Glutamatergic neuron (in vitro differentiated cells): Measurements from ENCODE around the gene HAPLN1. TPM values are rescaled to one million over a fixed set of nuclear protein-coding genes. Genes with fewer than 3 reads are reported as not detected.
A peak's percentile ranks its signal among the peaks of the same experiment; 100 is the strongest.

Source experiments
- DNase-seq: peaks from one replicate; pipeline ENCODE4 v3.0.0; 2022
- H3K27ac Mint-ChIP-seq: one replicate; pipeline ENCODE4 v1.8.0; 2020; ENCODE audit warnings: mild to moderate bottlenecking, mixed read lengths, inconsistent platforms; ENCODE audit not compliant: unreplicated experiment
- H3K27me3 Mint-ChIP-seq: one replicate; pipeline ENCODE4 v1.8.0; 2020; ENCODE audit warnings: mild to moderate bottlenecking, moderate library complexity, mixed read lengths, inconsistent platforms; ENCODE audit not compliant: unreplicated experiment
- H3K36me3 Mint-ChIP-seq: one replicate; pipeline ENCODE4 v1.8.0; 2020; ENCODE audit warnings: mild to moderate bottlenecking, mixed read lengths, inconsistent platforms; ENCODE audit not compliant: unreplicated experiment
- H3K4me1 Mint-ChIP-seq: one replicate; pipeline ENCODE4 v1.8.0; 2020; ENCODE audit warnings: mild to moderate bottlenecking, low read depth, mixed read lengths, inconsistent platforms; ENCODE audit not compliant: unreplicated experiment
- H3K4me3 Mint-ChIP-seq: one replicate; pipeline ENCODE4 v1.8.0; 2020; ENCODE audit warnings: mild to moderate bottlenecking, mixed read lengths, inconsistent platforms; ENCODE audit not compliant: unreplicated experiment
- H3K9me3 Mint-ChIP-seq: one replicate; pipeline ENCODE4 v1.8.0; 2020; ENCODE audit warnings: mild to moderate bottlenecking, moderate library complexity, mixed read lengths, inconsistent platforms; ENCODE audit not compliant: unreplicated experiment
- CTCF ChIP-seq: fragments of 200-600 bp; sonication (generic); IDR thresholded peaks from one replicate; pipeline ENCODE4 v1.5.0; 2021; ENCODE audit not compliant: partially characterized antibody, unreplicated experiment
- total RNA-seq: library from RNA; stranded (reverse); fragmentation: NEBNext Ultra II Directional; extraction: Animal tissue kit (Norgen Biotek cat#: 25700); gene quantifications from one replicate; pipeline ENCODE4 v1.2.1, GENCODE V29; 2021; ENCODE audit not compliant: unreplicated experiment

Gene HAPLN1
- total RNA-seq, 1 donor from 2014 or later: 2.9 TPM

DNA sequence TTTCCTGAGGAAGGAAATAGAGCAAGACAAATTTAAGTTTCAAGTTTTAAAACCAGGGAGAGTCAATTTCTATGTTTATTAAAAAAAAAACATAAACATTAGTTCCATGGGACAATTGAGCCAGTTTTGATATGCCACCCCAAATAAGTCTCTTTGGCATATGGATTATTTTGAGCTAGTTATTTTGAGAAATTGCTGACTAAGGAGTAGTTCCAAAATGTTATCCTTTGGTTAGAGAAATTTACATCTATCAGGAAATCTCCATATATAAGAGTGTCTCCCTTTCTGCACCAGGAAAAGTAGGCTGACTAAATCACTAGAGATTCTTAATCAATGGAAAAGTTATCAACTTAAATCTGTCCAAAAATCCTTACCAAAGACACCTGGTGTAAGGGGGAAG is 105.8 kb downstream of the HAPLN1 start:
- Mint-ChIP-seq H3K4me1 (no peaks in the 10 kb centered on the region), H3K4me3 (no peak overlapping the region), H3K27ac (no peak overlapping the region), H3K27me3 (no peaks in the 10 kb centered on the region), H3K9me3 (no peaks in the 10 kb centered on the region), H3K36me3 (no peaks in the 10 kb centered on the region)
- no peak for DNase-seq
- no peak for TF ChIP-seq CTCF

DNA sequence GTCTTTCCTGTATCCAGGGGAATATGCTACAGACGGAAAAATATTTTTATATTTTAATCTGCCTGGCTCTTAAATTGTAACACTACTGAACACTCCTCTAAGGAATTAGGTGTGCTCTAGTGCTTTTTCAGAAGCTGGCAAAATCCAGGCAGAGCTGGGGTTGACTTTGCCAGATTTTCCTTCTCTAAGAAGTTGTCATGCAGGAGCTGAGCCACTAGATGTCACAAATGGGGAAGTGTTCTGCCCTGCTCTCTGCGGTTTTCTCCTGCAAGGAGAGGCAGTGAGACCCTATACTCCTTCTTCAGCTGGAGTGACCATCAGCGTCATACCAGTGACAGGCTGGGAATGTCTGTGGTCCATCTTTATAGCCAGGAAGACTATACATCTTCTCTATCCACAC is 112.5 kb downstream of the HAPLN1 start:
- H3K9me3 Mint-ChIP-seq: no peaks in the 10 kb centered on the region
- H3K27me3 Mint-ChIP-seq: no peaks in the 10 kb centered on the region
- H3K4me3 Mint-ChIP-seq: no peak overlapping the region
- peak; percentile 54 for TF ChIP-seq CTCF
- no peaks in the 10 kb centered on the region for H3K4me1 Mint-ChIP-seq
- DNase-seq: peak; percentile 59
- no peaks in the 10 kb centered on the region for H3K36me3 Mint-ChIP-seq
- no peak overlapping the region for H3K27ac Mint-ChIP-seq

DNA sequence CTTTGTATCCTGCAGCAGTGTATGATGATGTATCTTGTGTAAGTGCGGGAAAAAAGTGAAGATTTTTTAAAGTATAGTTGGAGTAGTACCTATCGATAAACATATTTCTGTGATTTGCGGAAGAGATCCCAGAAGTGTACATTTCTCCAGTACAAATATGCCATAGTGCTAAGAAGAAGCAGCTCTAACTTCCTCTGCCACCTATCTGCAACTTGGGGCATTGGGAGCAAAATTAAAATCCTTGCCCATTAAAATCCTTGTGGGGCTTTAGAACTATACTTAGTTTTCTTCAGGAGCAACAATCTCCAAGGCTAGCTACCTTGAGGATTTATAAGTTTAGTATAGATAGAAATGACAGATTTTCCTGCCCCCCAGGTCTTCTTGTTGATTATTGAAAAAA is 125.4 kb downstream of the HAPLN1 start:
- Mint-ChIP-seq H3K4me3 (no peak overlapping the region), H3K4me1 (no peaks in the 10 kb centered on the region), H3K27me3 (peaks cover 2% of the 10 kb centered on the region), H3K36me3 (no peaks in the 10 kb centered on the region), H3K27ac (no peak overlapping the region), H3K9me3 (no peaks in the 10 kb centered on the region)
- DNase-seq: no peak
- TF ChIP-seq CTCF: no peak

DNA sequence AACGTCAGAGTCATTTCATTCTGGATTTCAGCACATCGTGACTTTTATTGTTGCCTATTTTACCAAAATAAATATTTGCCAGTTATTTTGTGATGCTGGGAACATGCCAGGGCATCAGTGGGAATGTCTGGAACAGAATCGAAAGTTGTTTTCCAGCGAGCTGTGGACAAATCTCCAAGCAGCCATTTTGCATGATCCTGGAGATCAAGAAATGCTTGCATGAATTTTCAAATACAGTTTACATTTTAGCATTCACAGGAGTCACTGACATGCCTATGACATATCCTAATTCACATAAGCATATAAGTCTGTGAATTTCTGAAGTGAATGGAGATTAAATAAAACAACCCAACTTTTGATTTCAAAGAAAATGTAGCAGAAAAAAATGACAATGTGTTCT is 129.7 kb downstream of the HAPLN1 start:
- Mint-ChIP-seq H3K4me1 (no peaks in the 10 kb centered on the region), H3K9me3 (peaks cover 2% of the 10 kb centered on the region), H3K36me3 (no peaks in the 10 kb centered on the region), H3K27ac (no peak overlapping the region), H3K4me3 (no peak overlapping the region), H3K27me3 (peaks cover 2% of the 10 kb centered on the region)
- no peak for TF ChIP-seq CTCF
- DNase-seq: no peak

DNA sequence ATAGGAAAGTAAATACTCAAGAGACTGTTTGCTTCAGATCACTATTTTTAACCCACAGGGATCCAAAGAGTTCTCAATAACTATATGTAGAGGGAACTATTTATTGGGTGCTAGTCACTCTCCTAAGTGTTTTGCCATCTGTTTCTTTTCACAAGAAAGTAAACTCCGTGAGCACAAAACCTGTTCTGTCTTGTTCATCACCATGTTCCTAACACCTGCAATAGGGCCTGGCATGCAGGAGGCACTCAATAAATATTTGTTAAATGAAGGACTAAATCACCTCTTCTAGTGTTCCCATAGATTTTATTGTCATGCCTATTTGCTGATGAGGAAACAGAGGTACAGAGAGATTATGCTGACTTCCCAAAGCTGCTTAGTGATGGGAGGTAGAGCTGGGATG is 130.9 kb downstream of the HAPLN1 start:
- no peak for DNase-seq
- Mint-ChIP-seq H3K9me3 (peaks cover 2% of the 10 kb centered on the region), H3K36me3 (no peaks in the 10 kb centered on the region), H3K27me3 (peaks cover 2% of the 10 kb centered on the region), H3K4me3 (no peak overlapping the region), H3K4me1 (no peaks in the 10 kb centered on the region), H3K27ac (no peak overlapping the region)
- no peak for TF ChIP-seq CTCF

Other genes starting within 250 kb of the HAPLN1 start
- 152 TPM for gene VCAN, start 249.1 kb downstream of the HAPLN1 start, total RNA-seq